HepG2 (cell line): ENCODE data around the gene IL11RA. TPM values are rescaled to one million over a fixed set of nuclear protein-coding genes. Genes with fewer than 3 reads are reported as not detected.

ENCODE experiments used
- AHR ChIP-seq: IDR thresholded peaks from 2 replicates; pipeline ENCODE4 v1.6.1; 2018; ENCODE audit warnings: missing genetic modification reagents, missing compliant biosample characterization
- ARNT ChIP-seq: fragments of 450-650 bp; IDR thresholded peaks from 2 replicates; pipeline ENCODE4 v1.6.1; 2017
- ATF1 ChIP-seq: IDR thresholded peaks from 2 replicates; pipeline ENCODE4 v1.6.1; 2016; ENCODE audit warnings: mild to moderate bottlenecking, control low read depth
- CBFB ChIP-seq: sonication (generic); formaldehyde crosslinking; IDR thresholded peaks from 2 replicates; pipeline ENCODE4 v1.4.0; 2020; ENCODE audit warnings: missing genetic modification reagents
- CBX1 ChIP-seq: IDR thresholded peaks from one replicate; pipeline ENCODE4 v1.6.1; 2016; ENCODE audit warnings: antibody characterized with exemption, low read depth
- CENPBD1 ChIP-seq: sonication (generic); formaldehyde crosslinking; IDR thresholded peaks from 2 replicates; pipeline ENCODE4 v1.8.0; 2022; ENCODE audit warnings: missing genetic modification reagents, low read depth, mild to moderate bottlenecking, borderline replicate concordance
- CREB1 ChIP-seq, 2 experiments: fragments of 450-650 bp in 1 of 2; IDR thresholded peaks; 2 replicates each; pipeline ENCODE4 v1.6.1; 2016 to 2017; ENCODE audit warnings: control low read depth in 1 of 2, mild to moderate bottlenecking in 1 of 2, missing compliant biosample characterization in 1 of 2, missing genetic modification characterization in 1 of 2
- FOXO1 ChIP-seq: sonication (generic); formaldehyde crosslinking; IDR thresholded peaks from 2 replicates; pipeline ENCODE4 v1.4.0; 2020; ENCODE audit warnings: missing genetic modification reagents
- HNF4G ChIP-seq, 2 experiments: sonication (generic) in 1 of 2; formaldehyde crosslinking in 1 of 2; IDR thresholded peaks; 2 replicates each; pipeline versions ENCODE4 v1.4.0 to v1.6.1; 2011 to 2020; ENCODE audit warnings: borderline replicate concordance in 2 of 2, low read depth in 2 of 2, mild to moderate bottlenecking in 2 of 2, low read length in 1 of 2, missing genetic modification reagents in 1 of 2, moderate library complexity in 1 of 2
- KDM3A ChIP-seq: IDR thresholded peaks from 2 replicates; pipeline ENCODE4 v1.6.1; 2018; ENCODE audit warnings: low read depth, missing compliant biosample characterization
- KMT2A ChIP-seq: sonication (generic); formaldehyde crosslinking; IDR thresholded peaks from 2 replicates; pipeline ENCODE4 v1.4.0; 2020; ENCODE audit warnings: missing genetic modification reagents
- MAF1 ChIP-seq: sonication (generic); formaldehyde crosslinking; IDR thresholded peaks from 2 replicates; pipeline ENCODE4 v1.5.0; 2020; ENCODE audit warnings: missing genetic modification reagents, borderline replicate concordance
- MNT ChIP-seq: fragments of 450-650 bp; IDR thresholded peaks from 2 replicates; pipeline ENCODE4 v1.6.1; 2016
- NFKBIZ ChIP-seq: IDR thresholded peaks from 2 replicates; pipeline ENCODE4 v1.6.1; 2018; ENCODE audit warnings: missing genetic modification reagents, missing compliant biosample characterization
- POLR2A ChIP-seq, 2 experiments: IDR thresholded peaks; 2 replicates each; pipeline ENCODE4 v1.6.1; 2011; ENCODE audit warnings: low read depth in 2 of 2, low read length in 2 of 2, mild to moderate bottlenecking in 1 of 2, moderate library complexity in 1 of 2; ENCODE audit not compliant: insufficient read depth in 1 of 2
- PRMT3 ChIP-seq: sonication (generic); formaldehyde crosslinking; IDR thresholded peaks from 2 replicates; pipeline ENCODE4 v1.8.1; 2022; ENCODE audit warnings: low read depth, mild to moderate bottlenecking, moderate library complexity, missing genetic modification reagents, borderline replicate concordance
- RFX3 ChIP-seq: IDR thresholded peaks from 2 replicates; pipeline ENCODE4 v1.6.1; 2016; ENCODE audit warnings: missing biosample characterization, missing genetic modification reagents
- RFXANK ChIP-seq: IDR thresholded peaks from 2 replicates; pipeline ENCODE4 v1.6.1; 2016
- SIX1 ChIP-seq: sonication (generic); formaldehyde crosslinking; IDR thresholded peaks from 2 replicates; pipeline ENCODE4 v1.4.0; 2020; ENCODE audit warnings: missing genetic modification reagents, borderline replicate concordance
- SNAPC5 ChIP-seq: sonication (generic); formaldehyde crosslinking; IDR thresholded peaks from 2 replicates; pipeline ENCODE4 v1.8.1; 2023; ENCODE audit warnings: mild to moderate bottlenecking, missing genetic modification reagents, borderline replicate concordance
- SPEN ChIP-seq: sonication (generic); formaldehyde crosslinking; IDR thresholded peaks from 2 replicates; pipeline ENCODE4 v1.5.1; 2020; ENCODE audit warnings: low read depth, mild to moderate bottlenecking, missing genetic modification reagents
- U2AF1 ChIP-seq: fragments of 200-400 bp; formaldehyde crosslinking; optimal IDR thresholded peaks from 2 replicates; pipeline ENCODE3; 2017; ENCODE audit warnings: mild to moderate bottlenecking, low read depth, low read length
- ZBTB42 ChIP-seq: sonication (generic); formaldehyde crosslinking; IDR thresholded peaks from 2 replicates; pipeline ENCODE4 v1.5.0; 2020; ENCODE audit warnings: mild to moderate bottlenecking, missing genetic modification reagents
- ZMAT3 ChIP-seq: sonication (generic); formaldehyde crosslinking; conservative IDR thresholded peaks from 2 replicates; pipeline ENCODE4 v1.7.0; 2021; ENCODE audit warnings: missing genetic modification reagents
- ZNF33A ChIP-seq: sonication (generic); formaldehyde crosslinking; IDR thresholded peaks from 2 replicates; pipeline ENCODE4 v1.5.1; 2020; ENCODE audit warnings: missing genetic modification reagents, mild to moderate bottlenecking, moderate library complexity, borderline replicate concordance
- ZNF350 ChIP-seq: sonication (generic); formaldehyde crosslinking; IDR thresholded peaks from 2 replicates; pipeline ENCODE4 v1.4.0; 2020; ENCODE audit warnings: mild to moderate bottlenecking, low read depth, missing genetic modification reagents, borderline replicate concordance
- ZNF777 ChIP-seq: sonication (generic); formaldehyde crosslinking; IDR thresholded peaks from 2 replicates; pipeline ENCODE4 v1.4.0; 2020; ENCODE audit warnings: missing genetic modification reagents
- ZUFSP ChIP-seq: sonication (generic); formaldehyde crosslinking; IDR thresholded peaks from 2 replicates; pipeline ENCODE4 v1.9.0; 2021; ENCODE audit warnings: missing genetic modification reagents, mild to moderate bottlenecking, borderline replicate concordance
- polyA plus RNA-seq, 8 experiments: library from polyadenylated mRNA; depleted of rRNA in 3 of 8; stranded (reverse) in 7 of 8; unstranded in 1 of 8; fragments of >200 nt; fragmentation: Illumina TruSeq in 4 of 8; extraction: Trizol in 4 of 8; gene quantifications; 2 replicates each; pipeline versions ENCODE4 v1.2.1 to v1.2.3, GENCODE V29; 2011 to 2016; ENCODE audit warnings: low read depth in 4 of 8, missing spikeins in 1 of 8, mixed read lengths in 1 of 8; ENCODE audit not compliant: insufficient read depth in 1 of 8
- total RNA-seq, 5 experiments: library from RNA; depleted of rRNA; stranded (reverse); fragments of >200 nt; fragmentation: Illumina TruSeq; extraction: Trizol; gene quantifications; 2 replicates each; pipeline ENCODE4 v1.2.3, GENCODE V29; 2016; ENCODE audit warnings: low read depth in 1 of 5

Gene IL11RA
- total and polyA plus RNA-seq, 2 of the 13 experiments (the other 11 are each of a cell fraction or from before 2014, with no cell fraction given): 2.0 to 4.2 TPM

- TF ChIP-seq MNT: no peak
- peak; percentile 63 for TF ChIP-seq CBX1
- peak in 1 of 2 experiments; percentile 72; a peak in 2 of 4 replicates for TF ChIP-seq POLR2A (IDR thresholded peaks at IDR 0.05; ENCODE audit: insufficient read depth in 1 of 2, low read depth in 2 of 2, low read length in 2 of 2)
- TF ChIP-seq FOXO1 (CRISPR knock-in tag): no peak
- no peak for TF ChIP-seq ZUFSP
- TF ChIP-seq U2AF1: no peak
- TF ChIP-seq AHR (CRISPR knock-in tag): 0 out of 2 replicates have a peak, but pooled peaks have one; percentile 55
- no peak for TF ChIP-seq ARNT
- peak; percentile 56; the same call in 1 of the 2 replicates for TF ChIP-seq PRMT3
- no peak for TF ChIP-seq HNF4G (IDR thresholded peaks at IDR 0.05; ENCODE audit: borderline replicate concordance, low read depth, low read length)
- peak; percentile 71; the same call in 1 of the 2 replicates for TF ChIP-seq HNF4G (CRISPR knock-in tag; IDR thresholded peaks at IDR 0.05; ENCODE audit: borderline replicate concordance, low read depth)
- no peak for TF ChIP-seq ATF1 (CRISPR knock-in tag)
- TF ChIP-seq NFKBIZ (CRISPR knock-in tag): 0 out of 2 replicates have a peak, but pooled peaks have one; percentile 15
- no peak for TF ChIP-seq ZNF33A (CRISPR knock-in tag)
- no peak for TF ChIP-seq SIX1 (CRISPR knock-in tag)
- TF ChIP-seq CREB1 (IDR thresholded peaks at IDR 0.05): 0 out of 2 replicates have a peak, but pooled peaks have one; percentile 16
- TF ChIP-seq CREB1 (CRISPR knock-in tag; IDR thresholded peaks at IDR 0.05): no peak
- peak; percentile 61 for TF ChIP-seq ZNF350
- TF ChIP-seq ZBTB42: peak; percentile 90
- 0 out of 2 replicates have a peak, but pooled peaks have one; percentile 60 for TF ChIP-seq RFXANK (CRISPR knock-in tag)
- no peak; the same call in 1 of the 2 replicates for TF ChIP-seq KMT2A (CRISPR knock-in tag)
- peak; percentile 85; the same call in 1 of the 2 replicates for TF ChIP-seq SNAPC5 (CRISPR knock-in tag)
- no peak; the same call in 1 of the 2 replicates for TF ChIP-seq CENPBD1 (CRISPR knock-in tag)
- 0 out of 2 replicates have a peak, but pooled peaks have one; percentile 8 for TF ChIP-seq MAF1 (CRISPR knock-in tag)
- TF ChIP-seq RFX3 (CRISPR knock-in tag): no peak
- TF ChIP-seq ZNF777 (CRISPR knock-in tag): peak; percentile 74
- 0 out of 2 replicates have a peak, but pooled peaks have one; percentile 15 for TF ChIP-seq KDM3A
- TF ChIP-seq ZMAT3: peak; percentile 80
- TF ChIP-seq SPEN (CRISPR knock-in tag): peak; percentile 89
- 0 out of 2 replicates have a peak, but pooled peaks have one; percentile 36 for TF ChIP-seq CBFB (CRISPR knock-in tag)
These were observed 14.4 kb upstream of the IL11RA start, which contains the start of gene SIGMAR1 (continued) for GRCh38 chr9:34637356-34638137.
